MCF 10A (cell line): Measurements from ENCODE around the gene CAP2. TPM values are rescaled to one million over a fixed set of nuclear protein-coding genes. Genes with fewer than 3 reads are reported as not detected.

ENCODE experiments used
- BruUV-seq: library from RNA; stranded (reverse); fragments of 400-500 nt; replicated peaks from 2 replicates; lab custom pipeline; 2021; lab: Mats Ljungman, UMichigan
- CTCF ChIA-PET: fragments of 300-600 bp; sonication (Branson Sonifier 250); formaldehyde crosslinking; extraction: SDS; loops from one replicate; lab custom pipeline; 2021; ENCODE audit warnings: antibody characterized with exemption, inconsistent platforms; lab: Yijun Ruan, JAX
- POLR2A ChIA-PET: fragments of 300-600, 350-650 bp; sonication (Branson Sonifier 250); formaldehyde crosslinking; extraction: SDS; loops from one replicate; lab custom pipeline; 2020; ENCODE audit warnings: antibody characterized with exemption, inconsistent platforms; lab: Yijun Ruan, JAX
- DNase-seq: peaks from one replicate; pipeline ENCODE4 v3.0.0-alpha.2; 2018; ENCODE audit not compliant: unreplicated experiment
- H3K27ac Mint-ChIP-seq: one replicate; pipeline ENCODE4 v1.8.0; 2022; ENCODE audit warnings: mild to moderate bottlenecking, low read depth, mixed read lengths; ENCODE audit not compliant: unreplicated experiment
- H3K27me3 Mint-ChIP-seq: one replicate; pipeline ENCODE4 v1.8.0; 2022; ENCODE audit warnings: mixed read lengths; ENCODE audit not compliant: insufficient read depth, unreplicated experiment
- H3K36me3 Mint-ChIP-seq: one replicate; pipeline ENCODE4 v1.8.0; 2022; ENCODE audit warnings: mild to moderate bottlenecking, moderate library complexity, mixed read lengths; ENCODE audit not compliant: insufficient read depth, unreplicated experiment
- H3K4me1 Mint-ChIP-seq: one replicate; pipeline ENCODE4 v1.8.0; 2022; ENCODE audit warnings: mixed read lengths; ENCODE audit not compliant: insufficient read depth, unreplicated experiment
- H3K4me3 Mint-ChIP-seq: one replicate; pipeline ENCODE4 v1.8.0; 2022; ENCODE audit warnings: mild to moderate bottlenecking, moderate library complexity, mixed read lengths; ENCODE audit not compliant: unreplicated experiment
- H3K9me3 Mint-ChIP-seq: one replicate; pipeline ENCODE4 v1.8.0; 2022; ENCODE audit warnings: mixed read lengths; ENCODE audit not compliant: unreplicated experiment
- intact Hi-C: fragments of 100-400 bp; cut with micrococcal nuclease; formaldehyde crosslinking; loops from 2 replicates; pipeline ENCODE4 v1.14.1; 2022
- total RNA-seq: library from RNA; stranded (reverse); gene quantifications from 2 replicates; pipeline ENCODE4 v1.2.3, GENCODE V29; 2022
- TF ChIP-seq, protein P1 (sequence below): fragments of 200-600 bp; IDR thresholded peaks from one replicate; pipeline ENCODE4 v1.8.0; 2022; ENCODE audit warnings: antibody characterized with exemption, mild to moderate bottlenecking; ENCODE audit not compliant: unreplicated experiment

Gene CAP2
- total RNA-seq, 1 experiment from 2014 or later = 12.3 TPM

DNA sequence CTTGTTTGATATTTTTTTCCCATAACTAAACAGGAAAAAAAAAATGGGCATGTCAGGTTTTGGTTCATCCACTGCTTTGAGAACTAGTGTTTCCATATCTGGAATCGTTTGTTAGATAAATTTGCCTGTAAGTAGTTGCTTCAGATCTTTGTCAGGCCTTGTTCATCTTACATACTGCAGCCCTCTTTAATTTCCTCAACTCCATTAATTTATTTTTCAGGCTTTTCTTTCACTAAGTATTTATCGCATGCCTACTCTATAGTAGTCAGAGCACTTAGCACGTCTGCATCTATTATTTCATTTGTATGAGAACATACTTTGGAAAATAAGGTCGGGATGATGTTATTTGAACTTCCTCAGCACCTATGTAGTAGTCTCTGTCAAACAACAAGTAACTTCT, 80.9 kb downstream of the CAP2 start:
- CTCF ChIA-PET = interaction anchor here (0.7 to 0.8 kb wide), 2 partner anchors 8 to 28 kb away, joined by 3 read pairs; no protein-coding TSS in a partner anchor
- intact Hi-C loops = no loop called here
- Mint-ChIP-seq H3K9me3 (no peaks in the 10 kb centered on the region), H3K36me3 (no peaks in the 10 kb centered on the region), H3K27me3 (no peaks in the 10 kb centered on the region), H3K27ac (no peak overlapping the region), H3K4me1 (peaks cover 12% of the 10 kb centered on the region), H3K4me3 (no peak overlapping the region)
- POLR2A ChIA-PET = no interaction called here
- BruUV-seq = no TSS peak
- DNase-seq = no peak
- TF ChIP-seq, protein P1, sequence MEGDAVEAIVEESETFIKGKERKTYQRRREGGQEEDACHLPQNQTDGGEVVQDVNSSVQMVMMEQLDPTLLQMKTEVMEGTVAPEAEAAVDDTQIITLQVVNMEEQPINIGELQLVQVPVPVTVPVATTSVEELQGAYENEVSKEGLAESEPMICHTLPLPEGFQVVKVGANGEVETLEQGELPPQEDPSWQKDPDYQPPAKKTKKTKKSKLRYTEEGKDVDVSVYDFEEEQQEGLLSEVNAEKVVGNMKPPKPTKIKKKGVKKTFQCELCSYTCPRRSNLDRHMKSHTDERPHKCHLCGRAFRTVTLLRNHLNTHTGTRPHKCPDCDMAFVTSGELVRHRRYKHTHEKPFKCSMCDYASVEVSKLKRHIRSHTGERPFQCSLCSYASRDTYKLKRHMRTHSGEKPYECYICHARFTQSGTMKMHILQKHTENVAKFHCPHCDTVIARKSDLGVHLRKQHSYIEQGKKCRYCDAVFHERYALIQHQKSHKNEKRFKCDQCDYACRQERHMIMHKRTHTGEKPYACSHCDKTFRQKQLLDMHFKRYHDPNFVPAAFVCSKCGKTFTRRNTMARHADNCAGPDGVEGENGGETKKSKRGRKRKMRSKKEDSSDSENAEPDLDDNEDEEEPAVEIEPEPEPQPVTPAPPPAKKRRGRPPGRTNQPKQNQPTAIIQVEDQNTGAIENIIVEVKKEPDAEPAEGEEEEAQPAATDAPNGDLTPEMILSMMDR = no peak

DNA sequence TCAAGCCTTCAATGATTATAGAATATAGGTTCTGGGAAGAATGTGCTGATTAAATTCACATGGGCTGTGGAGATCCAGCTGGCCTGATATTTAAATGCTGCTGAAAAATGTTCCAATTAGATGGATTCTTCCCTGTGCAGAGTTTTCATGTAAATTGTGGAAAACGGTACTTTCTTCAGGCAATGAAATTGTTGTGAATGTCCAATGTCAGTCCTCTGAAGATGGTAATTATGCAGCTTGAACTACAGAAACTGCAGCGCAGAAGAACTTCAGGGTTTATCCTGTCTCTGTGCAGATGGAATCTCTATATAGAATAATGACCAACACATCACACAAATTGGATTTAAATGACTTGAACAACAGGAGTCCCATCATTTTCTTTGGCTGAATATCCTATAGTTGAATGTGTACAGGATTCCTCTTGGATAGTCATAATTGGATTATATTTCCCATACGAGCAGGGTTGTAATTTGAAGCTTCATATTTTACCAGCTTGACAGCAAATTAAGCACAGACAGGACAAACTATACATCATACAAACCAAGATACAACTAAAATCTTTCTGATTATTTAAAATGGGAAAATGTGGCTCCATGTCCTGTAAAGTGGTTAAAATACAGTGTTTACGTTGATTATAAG, 82.3 kb downstream of the CAP2 start:
- Mint-ChIP-seq H3K4me1 (peaks cover 8% of the 10 kb centered on the region), H3K27me3 (no peaks in the 10 kb centered on the region), H3K4me3 (no peak overlapping the region), H3K36me3 (no peaks in the 10 kb centered on the region), H3K9me3 (no peaks in the 10 kb centered on the region), H3K27ac (no peak overlapping the region)
- POLR2A ChIA-PET = interaction anchor here (0.7 kb wide), 1 partner anchor 10 kb away, joined by 4 read pairs; no protein-coding TSS in a partner anchor
- TF ChIP-seq, protein P1 = no peak
- DNase-seq = no peak
- intact Hi-C loops = no loop called here
- no TSS peak for BruUV-seq
- CTCF ChIA-PET = no interaction called here

DNA sequence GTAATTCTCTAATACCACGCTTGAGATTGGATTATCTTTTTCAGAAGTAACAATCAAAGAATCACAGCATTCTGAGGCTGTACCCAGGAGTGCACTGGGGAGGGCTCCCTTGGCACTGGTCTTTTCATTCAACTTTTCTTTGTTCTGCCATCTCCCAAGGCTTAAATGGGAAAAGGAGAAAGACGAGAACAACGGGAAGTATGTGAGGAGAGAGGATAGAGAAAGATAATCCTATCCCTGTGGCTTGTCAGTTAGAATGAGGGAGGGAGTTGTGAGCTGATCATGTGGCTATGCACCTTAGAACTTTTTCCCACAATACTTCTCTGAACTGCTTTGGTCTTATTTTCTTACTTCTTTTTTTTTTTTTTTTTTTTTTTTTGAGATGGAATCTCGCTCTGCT, 83.1 kb downstream of the CAP2 start:
- no peak for DNase-seq
- Mint-ChIP-seq H3K27me3 (no peaks in the 10 kb centered on the region), H3K9me3 (no peaks in the 10 kb centered on the region), H3K4me3 (no peak overlapping the region), H3K4me1 (no peaks in the 10 kb centered on the region), H3K27ac (no peak overlapping the region), H3K36me3 (no peaks in the 10 kb centered on the region)
- no TSS peak for BruUV-seq
- ChIA-PET POLR2A (interaction anchor here (0.7 kb wide), 1 partner anchor 9 kb away, joined by 4 read pairs; no protein-coding TSS in a partner anchor), CTCF (no interaction called here)
- TF ChIP-seq, protein P1 = no peak
- intact Hi-C loops = no loop called here

DNA sequence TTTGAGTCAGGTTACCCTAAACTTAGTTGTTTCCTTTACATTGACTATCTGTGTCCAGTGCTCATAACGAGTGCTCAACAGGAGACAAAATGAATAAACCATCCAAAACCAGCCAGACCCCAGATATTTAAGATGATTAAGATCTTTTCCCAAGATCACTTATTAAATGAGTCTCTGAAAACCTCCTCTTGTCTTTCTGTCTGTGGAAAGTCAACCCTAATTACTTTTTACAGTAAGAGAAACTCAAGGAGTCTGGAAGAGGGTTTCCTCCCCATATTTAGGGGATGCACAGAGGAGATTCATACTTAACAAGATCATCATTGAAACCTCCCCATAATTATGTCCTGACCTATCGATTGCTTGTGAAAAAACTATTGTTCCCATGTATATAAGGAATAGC, 84.0 kb downstream of the CAP2 start:
- Mint-ChIP-seq H3K36me3 (no peaks in the 10 kb centered on the region), H3K4me1 (no peaks in the 10 kb centered on the region), H3K4me3 (no peak overlapping the region), H3K27me3 (no peaks in the 10 kb centered on the region), H3K9me3 (no peaks in the 10 kb centered on the region), H3K27ac (no peak overlapping the region)
- ChIA-PET POLR2A (no interaction called here), CTCF (no interaction called here)
- TF ChIP-seq, protein P1 = no peak
- no peak for DNase-seq
- intact Hi-C loops = no loop called here
- no TSS peak for BruUV-seq
